GM12878 (cell line): Measurements from ENCODE around the gene TMEM9B. TPM values are rescaled to one million over a fixed set of nuclear protein-coding genes. Genes with fewer than 3 reads are reported as not detected.

Experiments used
- ATAC-seq: fragments of 200-7000 bp; cut with Tn5 transposase; 3 replicates; pipeline ENCODE4 v1.9.1; 2020; ENCODE audit warnings: mild to moderate bottlenecking, moderate library complexity
- BruUV-seq: library from RNA; stranded (reverse); fragments of 400-500 nt; replicated peaks from 2 replicates; lab custom pipeline; 2021; lab: Mats Ljungman, UMichigan
- CTCF ChIA-PET: fragments of 300-600 bp; sonication (Branson Sonifier 250); formaldehyde crosslinking; extraction: SDS; loops from one replicate; lab custom pipeline; 2021; ENCODE audit warnings: inconsistent platforms; lab: Yijun Ruan, JAX
- POLR2A ChIA-PET: fragments of 350-600 bp; formaldehyde crosslinking; extraction: SDS; loops from one replicate; lab custom pipeline; 2021; ENCODE audit warnings: inconsistent platforms; lab: Charles Lee
- RAD21 ChIA-PET: fragments of 300-600 bp; sonication (Branson Sonifier 250); formaldehyde crosslinking; loops from one replicate; lab custom pipeline; 2023; ENCODE audit warnings: antibody characterized with exemption; ENCODE audit not compliant: unreplicated experiment; lab: Charles Lee
- SMC1A ChIA-PET: fragments of 300-600 bp; sonication (Branson Sonifier 250); formaldehyde crosslinking; loops from one replicate; lab custom pipeline; 2023; ENCODE audit not compliant: unreplicated experiment, uncharacterized antibody; lab: Charles Lee
- DNase-seq: peaks from one replicate; pipeline ENCODE4 v3.0.0-alpha.2; 2011; ENCODE audit warnings: low read depth, low spot score
- FAIRE-seq: peaks from 3 replicates; lab custom pipeline; 2011; peaks lifted over from hg19 to GRCh38; lab: Jason Lieb, UNC
- H2AFZ ChIP-seq: 2 replicates; pipeline ENCODE4 v1.6.0; 2011; ENCODE audit warnings: low read depth, low read length, control low read depth; ENCODE audit not compliant: control insufficient read depth
- H3K27ac ChIP-seq: 2 replicates; pipeline ENCODE4 v1.5.1; 2011; ENCODE audit warnings: control low read depth; ENCODE audit not compliant: control insufficient read depth, insufficient read depth
- H3K27me3 ChIP-seq, 2 experiments: replicated peaks in 1 of 2; 2 replicates each; pipeline versions ENCODE4 v1.6.0 to v1.6.1; 2011; ENCODE audit warnings: low read length in 1 of 2; ENCODE audit not compliant: control insufficient read depth in 2 of 2, insufficient read depth in 2 of 2
- H3K36me3 ChIP-seq, 2 experiments: 2 replicates each; pipeline ENCODE4 v1.5.1; 2011; ENCODE audit warnings: low read length in 1 of 2; ENCODE audit not compliant: control insufficient read depth in 2 of 2, insufficient read depth in 2 of 2
- H3K4me1 ChIP-seq: 2 replicates; pipeline ENCODE4 v1.6.1; 2011; ENCODE audit warnings: mild to moderate bottlenecking, low read length, moderate library complexity, mixed read lengths; ENCODE audit not compliant: control insufficient read depth, insufficient read depth
- H3K4me2 ChIP-seq: 2 replicates; pipeline ENCODE4 v1.6.0; 2011; ENCODE audit warnings: control low read depth; ENCODE audit not compliant: control insufficient read depth, insufficient read depth
- H3K4me3 ChIP-seq: fragments of 200-600 bp; sonication (generic); 2 replicates; pipeline ENCODE4 v1.5.1; 2016
- H3K79me2 ChIP-seq: 2 replicates; pipeline ENCODE4 v1.6.0; 2011; ENCODE audit warnings: low read length; ENCODE audit not compliant: control insufficient read depth, insufficient read depth
- H3K9ac ChIP-seq: 2 replicates; pipeline ENCODE4 v1.8.0; 2011; ENCODE audit warnings: low read length, control low read depth, mixed read lengths; ENCODE audit not compliant: control insufficient read depth, insufficient read depth
- H3K9me3 ChIP-seq: replicated peaks from 3 replicates; pipeline ENCODE4 v1.5.1; 2011; ENCODE audit warnings: mild to moderate bottlenecking, low read length; ENCODE audit not compliant: control insufficient read depth, insufficient read depth
- H4K20me1 ChIP-seq: 2 replicates; pipeline ENCODE4 v1.6.0; 2011; ENCODE audit not compliant: control insufficient read depth, insufficient read depth
- ATF2 ChIP-seq: IDR thresholded peaks from 2 replicates; pipeline ENCODE4 v1.6.1; 2012; ENCODE audit warnings: low read length, inconsistent platforms
- HCFC1 ChIP-seq: fragments of 150-350 bp; IDR thresholded peaks from 2 replicates; pipeline ENCODE4 v1.6.1; 2014; ENCODE audit warnings: low read length
- HDGF ChIP-seq: fragments of 450-650 bp; IDR thresholded peaks from 2 replicates; pipeline ENCODE4 v1.6.1; 2016; ENCODE audit warnings: antibody characterized with exemption
- KAT2A ChIP-seq: conservative IDR thresholded peaks from 2 replicates; pipeline ENCODE4 v1.6.1; 2011; ENCODE audit warnings: low read depth, low read length; ENCODE audit not compliant: control insufficient read depth
- MLLT1 ChIP-seq: fragments of 450-650 bp; IDR thresholded peaks from 2 replicates; pipeline ENCODE4 v1.6.1; 2016; ENCODE audit warnings: mild to moderate bottlenecking
- MTA2 ChIP-seq: fragments of 450-650 bp; IDR thresholded peaks from 2 replicates; pipeline ENCODE4 v1.6.1; 2016; ENCODE audit warnings: low read depth, mild to moderate bottlenecking, moderate library complexity
- NRF1 ChIP-seq: conservative IDR thresholded peaks from 2 replicates; pipeline ENCODE4 v1.6.1; 2011; ENCODE audit warnings: mild to moderate bottlenecking, low read depth, low read length, improper control_type of control experiment
- POLR2AphosphoS2 ChIP-seq: IDR thresholded peaks from 2 replicates; pipeline ENCODE4 v1.6.1; 2011; ENCODE audit warnings: low read depth, mild to moderate bottlenecking, low read length, improper control_type of control experiment, moderate library complexity
- RUNX3 ChIP-seq: IDR thresholded peaks from 2 replicates; pipeline ENCODE4 v1.6.1; 2012; ENCODE audit warnings: low read length, inconsistent platforms
- SIX5 ChIP-seq: IDR thresholded peaks from 2 replicates; pipeline ENCODE4 v1.6.1; 2011; ENCODE audit warnings: mild to moderate bottlenecking, low read depth, low read length, moderate library complexity; ENCODE audit not compliant: severe bottlenecking
- SMC3 ChIP-seq: IDR thresholded peaks from 2 replicates; pipeline ENCODE4 v1.6.1; 2011; ENCODE audit warnings: low read length, improper control_type of control experiment, borderline replicate concordance
- SP1 ChIP-seq: IDR thresholded peaks from one replicate; pipeline ENCODE4 v1.6.1; 2011; ENCODE audit warnings: low read depth, low read length
- TCF12 ChIP-seq: IDR thresholded peaks from 2 replicates; pipeline ENCODE4 v1.6.1; 2011; ENCODE audit warnings: low read depth, mild to moderate bottlenecking, low read length
- ZNF274 ChIP-seq: IDR thresholded peaks from one replicate; pipeline ENCODE4 v1.8.0; 2011; ENCODE audit not compliant: insufficient read length, insufficient read depth
- ZNF592 ChIP-seq: fragments of 450-650 bp; IDR thresholded peaks from 2 replicates; pipeline ENCODE4 v1.6.1; 2017; ENCODE audit warnings: mild to moderate bottlenecking, moderate library complexity
- ZSCAN29 ChIP-seq: fragments of 450-650 bp; IDR thresholded peaks from 2 replicates; pipeline ENCODE4 v1.6.1; 2017; ENCODE audit warnings: mild to moderate bottlenecking, moderate library complexity
- WGBS: methylation state at CpG from one replicate; pipeline ENCODE4 v1.1.6; 2016; ENCODE audit warnings: low lambda C conversion rate; ENCODE audit not compliant: insufficient replicate concordance, insufficient coverage; ENCODE audit errors: missing lambda C conversion rate; 5-methylcytosine and 5-hydroxymethylcytosine counted together
- in situ Hi-C: fragments of 300-500 bp; cut with MboI; formaldehyde crosslinking; loops from 9 replicates; pipeline ENCODE4 v1.14.3; 2018; ENCODE audit warnings: mixed read lengths
- intact Hi-C: fragments of 100-400 bp; cut with micrococcal nuclease; formaldehyde crosslinking; loops from one replicate; pipeline ENCODE4 v1.14.2; 2022; ENCODE audit not compliant: unreplicated experiment
- polyA plus RNA-seq, 11 experiments: library from polyadenylated mRNA; depleted of rRNA in 4 of 11; unstranded in 6 of 11; stranded (reverse) in 5 of 11; fragments of >200 nt; fragmentation: Nextera tagmentation in 4 of 11; fragmentation: Illumina TruSeq in 1 of 11; extraction: Ambion mirVana in 4 of 11; extraction: Trizol in 1 of 11; gene quantifications; 1 replicate in 1 of 11; 2 replicates in 10 of 11; pipeline versions ENCODE4 v1.2.1 to v1.2.3, GENCODE V29; 2011 to 2016; ENCODE audit warnings: inconsistent platforms in 2 of 11, missing spikeins in 2 of 11, low read depth in 1 of 11
- total RNA-seq, 4 experiments: library from RNA; depleted of rRNA in 3 of 4; stranded (reverse); fragments of >200 nt in 3 of 4; fragmentation: Illumina TruSeq in 1 of 4; extraction: Trizol in 1 of 4; gene quantifications; 2 replicates each; pipeline versions ENCODE4 v1.2.1 to v1.2.3, GENCODE V29; 2013 to 2021

Gene TMEM9B
- total and polyA plus RNA-seq, 10 of the 15 experiments (the other 5 are each of a cell fraction or from before 2014, with no cell fraction given), result 11.5 to 54.0 (median 30.0) TPM

GRCh38 chr11:9008661-9009060, 44.4 kb upstream of the TMEM9B start (continued):
- no peak for TF ChIP-seq POLR2AphosphoS2

- no peaks in the 10 kb centered on the region for H3K36me3 ChIP-seq
- SMC1A ChIA-PET, result no interaction called here
- no peaks in the 10 kb centered on the region for H4K20me1 ChIP-seq
- no peaks in the 10 kb centered on the region for H3K79me2 ChIP-seq
- no peak overlapping the region for H3K9ac ChIP-seq
- CTCF ChIA-PET, result interaction anchor here (1.0 kb wide), 1 partner anchor 130 kb away, joined by 5 read pairs; no protein-coding TSS in a partner anchor
- no peaks in the 10 kb centered on the region for H3K9me3 ChIP-seq
- TF ChIP-seq ZSCAN29 (no peak), KAT2A (no peak), SP1 (no peak), ZNF592 (no peak), TCF12 (no peak), MTA2 (no peak), SIX5 (no peak), RUNX3 (no peak), ATF2 (no peak), MLLT1 (no peak), HDGF (no peak), NRF1 (no peak), ZNF274 (no peak), HCFC1 (no peak), SMC3 (no peak)
- no peak overlapping the region for H3K4me3 ChIP-seq
- ATAC-seq (no peak), FAIRE-seq (no peak), DNase-seq (no peak)
- in situ Hi-C loops, result no loop called here
- H3K4me1 ChIP-seq, result peaks cover 6% of the 10 kb centered on the region; the same call in 1 of the 2 replicates
- H2AFZ ChIP-seq, result no peak overlapping the region
- 8% methylated on average over 3 of the region's 3 CpGs for WGBS
- H3K27ac ChIP-seq, result no peak overlapping the region
- POLR2A ChIA-PET, result no interaction called here
- no peak overlapping the region for H3K4me2 ChIP-seq
- intact Hi-C loops, result no loop called here
- RAD21 ChIA-PET, result no interaction called here
- peaks cover 4 to 11% of the 10 kb centered on the region in 2 experiments for H3K27me3 ChIP-seq
- no TSS peak for BruUV-seq
These were observed 43.8 kb upstream of the TMEM9B start for GRCh38 chr11:9008011-9008550.
